Transverse colon (tissue), 4 donors: ENCODE measurements around the gene AURKAIP1. TPM values are rescaled to one million over a fixed set of nuclear protein-coding genes. Genes with fewer than 3 reads are reported as not detected.
"Not testable (repeated sequence)": the region's sequence is repeated elsewhere in the genome, so short reads cannot be mapped to it uniquely, and the experiment has no call there.

ENCODE experiments used
- DNase-seq: peaks from one replicate; pipeline ENCODE4 v3.0.0-alpha.2; 2019
- H3K27ac ChIP-seq, 4 donors: fragments of 200-600 bp; sonication (generic); 2 replicates each; pipeline ENCODE4 v1.5.1; 2016 to 2018; ENCODE audit warnings: inconsistent platforms in 4 of 4
- H3K27me3 ChIP-seq: fragments of 200-600 bp; sonication (generic); 2 replicates; pipeline ENCODE4 v1.5.1; 2017; ENCODE audit warnings: inconsistent platforms
- H3K36me3 ChIP-seq, 4 donors: fragments of 200-600 bp; sonication (generic); 2 replicates each; pipeline ENCODE4 v1.5.1; 2017 to 2019; ENCODE audit warnings: inconsistent platforms in 4 of 4
- H3K4me1 ChIP-seq, 4 donors: fragments of 200-600 bp; sonication (generic); 2 replicates each; pipeline ENCODE4 v1.5.1; 2017 to 2020; ENCODE audit warnings: inconsistent platforms in 4 of 4
- H3K4me3 ChIP-seq, 4 donors: fragments of 200-600 bp; sonication (generic); 1 replicate in 1 of 4; 2 replicates in 3 of 4; pipeline versions ENCODE4 v1.5.1 to v1.6.1; 2017 to 2019; ENCODE audit warnings: inconsistent platforms in 4 of 4
- H3K9me3 ChIP-seq, 2 donors: fragments of 200-600 bp; sonication (generic); 2 replicates each; pipeline ENCODE4 v1.5.1; 2017 to 2019; ENCODE audit warnings: inconsistent platforms in 2 of 2
- CTCF ChIP-seq, 5 experiments: fragments of 200-600 bp in 3 of 5; fragments of 450-650 bp in 2 of 5; sonication (generic) in 3 of 5; IDR thresholded peaks; 1 replicate in 2 of 5; 2 replicates in 3 of 5; pipeline ENCODE4 v1.5.1; 2016 to 2017; ENCODE audit warnings: antibody characterized with exemption in 5 of 5, inconsistent platforms in 3 of 5, mild to moderate bottlenecking in 2 of 5, moderate library complexity in 1 of 5
- EP300 ChIP-seq: sonication (generic); formaldehyde crosslinking; IDR thresholded peaks from one replicate; pipeline ENCODE4 v1.6.1; 2017; ENCODE audit warnings: antibody characterized with exemption, low read depth
- POLR2A ChIP-seq: fragments of 450-650 bp; IDR thresholded peaks from one replicate; pipeline ENCODE4 v1.6.1; 2016; ENCODE audit warnings: antibody characterized with exemption, mild to moderate bottlenecking, moderate library complexity
- POLR2AphosphoS5 ChIP-seq, 3 donors: sonication (generic); formaldehyde crosslinking; IDR thresholded peaks; one replicate each; pipeline ENCODE4 v1.6.1; 2016; ENCODE audit warnings: antibody characterized with exemption in 3 of 3
- WGBS, 2 donors: methylation state at CpG; one replicate each; pipeline ENCODE4 v1.1.5; 2018; ENCODE audit warnings: low coverage in 1 of 2; 5-methylcytosine and 5-hydroxymethylcytosine counted together
- in situ Hi-C, 4 donors: fragments of 200-750 bp; cut with MboI; loops; one replicate each; pipeline versions ENCODE4 v1.15.0 to v1.15.1; 2017; ENCODE audit warnings: low sequenced_read_pairs in 3 of 4, low pct_ligation_motif_present in 1 of 4, low pct_unique_long_range_greater_than_20kb in 1 of 4
- intact Hi-C: fragments of 100-400 bp; cut with DNase I; formaldehyde crosslinking; loops from one replicate; pipeline ENCODE4 v1.15.1; 2023; ENCODE audit warnings: low total_unique reads
- total RNA-seq, 4 donors: library from RNA; depleted of rRNA; stranded (reverse); fragments of >200 nt; gene quantifications; one replicate each; pipeline ENCODE4 v1.1.0, GENCODE V29; 2016

The AURKAIP1 gene
- total RNA-seq, 4 donors from 2014 or later, result 110 to 197 (median 167) TPM

- Histone ChIP-seq H3K27me3 (no peaks in the 10 kb centered on the region), H3K36me3 (peaks cover 0 to 53% (median 28%) of the 10 kb centered on the region in 4 donors), H3K4me3 (no peak overlapping the region), H3K4me1 (no peaks in the 10 kb centered on the region), H3K27ac (no peak overlapping the region), H3K9me3 (no peaks in the 10 kb centered on the region)
- intact Hi-C loops (no loop called here), in situ Hi-C loops (no loop called here)
- TF ChIP-seq POLR2AphosphoS5 (IDR thresholded peaks at IDR 0.05), result no peak
- no peak for TF ChIP-seq EP300
- TF ChIP-seq POLR2A, result no peak
- TF ChIP-seq CTCF (IDR thresholded peaks at IDR 0.05), result no peak
- DNase-seq, result no peak
- 80 to 88% methylated on average over 1 to 8 of the region's 8 CpGs for WGBS, 2 donors
Measured at GRCh38 chr1:1385931-1386330, 10.9 kb upstream of the AURKAIP1 start.

- intact Hi-C loops, in situ Hi-C loops, DNase-seq, H3K9me3 ChIP-seq, H3K27me3 ChIP-seq, H3K4me1 ChIP-seq, H3K27ac ChIP-seq, H3K4me3 ChIP-seq: not testable (repeated sequence)
- WGBS, 2 donors, result 95 to 100% methylated on average over 3 to 29 of the region's 29 CpGs
- peaks cover 0 to 47% (median 23%) of the 10 kb centered on the region in 4 donors for H3K36me3 ChIP-seq
Measured at GRCh38 chr1:1385339-1385738, 10.3 kb upstream of the AURKAIP1 start.

GRCh38 chr1:1381294-1381693, 6.3 kb upstream of the AURKAIP1 start:
- peaks cover 0 to 10% (median 4%) of the 10 kb centered on the region in 4 donors for H3K36me3 ChIP-seq
- 86% methylated on average over 8 of the region's 8 CpGs; no CpG with 5 or more reads in 1 of the 2 donors for WGBS, 2 donors
- H3K9me3 ChIP-seq, result no peaks in the 10 kb centered on the region
- H3K4me3 ChIP-seq, result no peak overlapping the region
- H3K27me3 ChIP-seq, result no peaks in the 10 kb centered on the region
- in situ Hi-C loops, result no loop called here
- intact Hi-C loops, result no loop called here
- no peak overlapping the region for H3K27ac ChIP-seq
- no peaks in the 10 kb centered on the region for H3K4me1 ChIP-seq
- no peak for DNase-seq
- TF ChIP-seq POLR2AphosphoS5 (IDR thresholded peaks at IDR 0.05), result no peak
- no peak for TF ChIP-seq CTCF (IDR thresholded peaks at IDR 0.05)
- no peak for TF ChIP-seq EP300
- no peak for TF ChIP-seq POLR2A

GRCh38 chr1:1380860-1381259, 5.9 kb upstream of the AURKAIP1 start:
- in situ Hi-C loops, result no loop called here
- Histone ChIP-seq H3K9me3 (no peaks in the 10 kb centered on the region), H3K4me3 (no peak overlapping the region), H3K36me3 (peaks cover 0 to 5% (median 2%) of the 10 kb centered on the region in 4 donors), H3K27ac (no peak overlapping the region), H3K4me1 (peaks cover 2 to 4% (median 3%) of the 10 kb centered on the region in 4 donors), H3K27me3 (no peaks in the 10 kb centered on the region)
- intact Hi-C loops, result no loop called here
- no peak for DNase-seq
- 92% methylated on average over 16 of the region's 16 CpGs; no CpG with 5 or more reads in 1 of the 2 donors for WGBS, 2 donors
- no peak for TF ChIP-seq POLR2A
- TF ChIP-seq CTCF (IDR thresholded peaks at IDR 0.05), result no peak
- TF ChIP-seq POLR2AphosphoS5 (IDR thresholded peaks at IDR 0.05), result no peak
- no peak for TF ChIP-seq EP300
